GM21825 (cell line): ENCODE data around the gene ACTN3.
"Not testable (repeated sequence)": the region's sequence is repeated elsewhere in the genome, so short reads cannot be mapped to it uniquely, and the experiment has no call there.

ENCODE experiments used
- ATAC-seq: cut with Tn5 transposase; IDR thresholded peaks from one replicate; pipeline ENCODE4 v1.9.1; 2021; ENCODE audit warnings: mild to moderate bottlenecking, moderate library complexity; ENCODE audit not compliant: unreplicated experiment

ACTN3 gene

GRCh38 chr11:66543263-66544107 is 3.2 kb upstream of the ACTN3 start:
- ATAC-seq = no peak

- ATAC-seq = not testable (repeated sequence)
These were observed 1.8 kb upstream of the ACTN3 start for GRCh38 chr11:66544952-66545351.

- ATAC-seq = peak; percentile 74
These were observed 869 bp upstream of the ACTN3 start, which contains the start of gene ZDHHC24 for GRCh38 chr11:66545701-66546367. ZDHHC24 (minus strand) TSS chr11:66546048; CDS start chr11:66546003, 45 bp downstream.

GRCh38 chr11:66546966-66547661 is 411 bp downstream of the ACTN3 start:
- ATAC-seq = no peak

- no peak for ATAC-seq
These were observed 933 bp downstream of the ACTN3 start for GRCh38 chr11:66547662-66548009.

GRCh38 chr11:66548041-66548440 is 1.3 kb downstream of the ACTN3 start:
- ATAC-seq = no peak

- ATAC-seq = no peak
These were observed 2.3 kb downstream of the ACTN3 start for GRCh38 chr11:66548774-66549630.

- ATAC-seq = no peak
These were observed 3.0 kb downstream of the ACTN3 start for GRCh38 chr11:66549696-66550095.

- no peak for ATAC-seq
These were observed 4.2 kb downstream of the ACTN3 start for GRCh38 chr11:66550887-66551286.

GRCh38 chr11:66554602-66555001 is 7.9 kb downstream of the ACTN3 start:
- no peak for ATAC-seq

- no peak for ATAC-seq
These were observed 8.7 kb downstream of the ACTN3 start for GRCh38 chr11:66555416-66555815.

- ATAC-seq = no peak
These were observed 9.4 kb downstream of the ACTN3 start for GRCh38 chr11:66556086-66556485.

GRCh38 chr11:66557733-66558326 is 11.1 kb downstream of the ACTN3 start:
- ATAC-seq = no peak

GRCh38 chr11:66559142-66559865 is 12.6 kb downstream of the ACTN3 start:
- no peak for ATAC-seq

GRCh38 chr11:66559866-66560676 is 13.4 kb downstream of the ACTN3 start:
- no peak for ATAC-seq

- no peak for ATAC-seq
These were observed 14.7 kb downstream of the ACTN3 start for GRCh38 chr11:66561178-66561974.

- ATAC-seq = no peak
These were observed 15.2 kb downstream of the ACTN3 start for GRCh38 chr11:66561975-66562248.

GRCh38 chr11:66562275-66562674 is 15.6 kb downstream of the ACTN3 start:
- no peak for ATAC-seq
